Measurements from ENCODE around the gene GALNT14. TPM values are rescaled to one million over a fixed set of nuclear protein-coding genes. Genes with fewer than 3 reads are reported as not detected.

The GALNT14 gene
- total RNA-seq, 3 donors from 2014 or later = 0.75 TPM; not detected in 2

DNA sequence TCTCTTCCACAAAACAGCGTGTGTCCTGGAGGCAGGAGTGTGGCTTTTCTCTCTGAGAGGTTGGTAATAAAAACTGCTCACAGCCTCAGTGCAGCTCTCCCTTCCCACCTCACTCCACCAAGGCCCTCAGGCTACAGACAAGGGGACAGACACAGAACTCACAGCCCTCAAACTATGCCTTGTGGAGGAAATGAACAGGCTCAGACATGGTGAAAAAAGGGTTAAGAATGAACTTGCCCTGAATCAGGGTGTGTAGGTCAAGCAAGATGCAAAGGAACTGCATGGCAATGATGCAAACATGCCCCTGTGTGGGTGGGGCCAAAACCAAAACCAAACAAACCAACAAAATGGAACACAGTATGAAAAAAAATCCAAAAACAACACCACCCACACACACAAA, 125.8 kb downstream of the GALNT14 start:
- ATAC-seq = no peak
- no peak for DNase-seq
- TF ChIP-seq, protein P1, sequence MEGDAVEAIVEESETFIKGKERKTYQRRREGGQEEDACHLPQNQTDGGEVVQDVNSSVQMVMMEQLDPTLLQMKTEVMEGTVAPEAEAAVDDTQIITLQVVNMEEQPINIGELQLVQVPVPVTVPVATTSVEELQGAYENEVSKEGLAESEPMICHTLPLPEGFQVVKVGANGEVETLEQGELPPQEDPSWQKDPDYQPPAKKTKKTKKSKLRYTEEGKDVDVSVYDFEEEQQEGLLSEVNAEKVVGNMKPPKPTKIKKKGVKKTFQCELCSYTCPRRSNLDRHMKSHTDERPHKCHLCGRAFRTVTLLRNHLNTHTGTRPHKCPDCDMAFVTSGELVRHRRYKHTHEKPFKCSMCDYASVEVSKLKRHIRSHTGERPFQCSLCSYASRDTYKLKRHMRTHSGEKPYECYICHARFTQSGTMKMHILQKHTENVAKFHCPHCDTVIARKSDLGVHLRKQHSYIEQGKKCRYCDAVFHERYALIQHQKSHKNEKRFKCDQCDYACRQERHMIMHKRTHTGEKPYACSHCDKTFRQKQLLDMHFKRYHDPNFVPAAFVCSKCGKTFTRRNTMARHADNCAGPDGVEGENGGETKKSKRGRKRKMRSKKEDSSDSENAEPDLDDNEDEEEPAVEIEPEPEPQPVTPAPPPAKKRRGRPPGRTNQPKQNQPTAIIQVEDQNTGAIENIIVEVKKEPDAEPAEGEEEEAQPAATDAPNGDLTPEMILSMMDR (IDR thresholded peaks at IDR 0.05) = no peak
- Histone ChIP-seq H3K4me1 (ENCODE audit: low read depth) (no peaks in the 10 kb centered on the region), H3K36me3 (ENCODE audit: low read depth) (no peaks in the 10 kb centered on the region), H3K9me3 (no peaks in the 10 kb centered on the region), H3K4me3 (no peak overlapping the region)
- intact Hi-C loops (cut with DNase I, micrococcal nuclease) = no loop called here

DNA sequence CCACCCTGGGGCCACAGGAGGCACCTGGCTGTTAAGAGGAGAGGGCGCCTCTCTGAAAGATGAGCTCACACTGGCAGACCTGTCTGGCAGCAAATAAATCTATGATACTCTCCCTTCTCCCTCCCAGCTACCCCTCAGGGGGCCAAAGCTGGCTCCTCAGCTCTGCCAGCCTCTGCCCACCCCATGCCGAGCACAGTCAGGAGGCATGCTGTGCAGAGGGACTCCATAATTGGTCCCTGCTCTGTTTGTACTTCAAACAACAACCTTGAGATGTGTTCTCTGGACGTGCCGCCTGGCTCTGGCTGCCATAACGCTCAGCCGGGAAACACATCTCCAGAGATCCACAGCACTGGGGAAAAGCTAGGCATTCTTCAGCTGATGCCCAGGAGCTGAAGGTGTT, 126.7 kb downstream of the GALNT14 start:
- TF ChIP-seq, protein P1 (IDR thresholded peaks at IDR 0.05) = no peak
- ATAC-seq = no peak
- intact Hi-C loops (cut with DNase I, micrococcal nuclease) = no loop called here
- no peaks in the 10 kb centered on the region for H3K9me3 ChIP-seq
- H3K36me3 ChIP-seq (ENCODE audit: low read depth) = no peaks in the 10 kb centered on the region
- no peak for DNase-seq
- H3K4me1 ChIP-seq (ENCODE audit: low read depth) = no peaks in the 10 kb centered on the region
- no peak overlapping the region for H3K4me3 ChIP-seq

DNA sequence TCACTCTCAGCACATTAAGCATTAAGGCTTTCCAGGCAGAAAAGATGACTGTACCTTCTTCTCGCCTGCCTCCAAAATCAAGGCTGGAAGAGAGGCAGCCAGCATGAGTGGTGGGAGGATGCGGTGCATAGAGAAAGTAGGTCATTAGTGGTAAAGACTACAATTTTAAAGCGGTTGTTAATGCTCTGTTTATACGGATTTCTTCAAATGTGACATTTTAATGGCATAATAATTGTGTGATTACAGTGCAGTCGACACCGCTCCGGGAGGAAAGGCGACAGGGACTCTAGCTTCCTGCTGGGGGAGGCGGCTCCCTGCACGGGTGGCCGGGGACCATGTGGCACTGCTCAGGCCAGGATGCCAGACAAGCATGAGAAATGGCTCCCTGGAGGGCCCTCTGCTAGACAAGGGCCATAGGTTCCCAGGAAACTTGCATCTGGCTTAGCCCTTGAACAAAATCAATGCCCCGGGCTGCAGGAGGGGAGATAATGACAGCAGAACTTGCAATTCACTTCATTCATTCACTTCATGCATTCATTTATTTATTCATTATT, 129.6 kb downstream of the GALNT14 start:
- H3K36me3 ChIP-seq (ENCODE audit: low read depth) = no peaks in the 10 kb centered on the region
- intact Hi-C loops (cut with DNase I, micrococcal nuclease) = no loop called here
- TF ChIP-seq, protein P1 (IDR thresholded peaks at IDR 0.05) = no peak
- DNase-seq (no peak), ATAC-seq (no peak)
- no peaks in the 10 kb centered on the region for H3K9me3 ChIP-seq
- no peak overlapping the region for H3K4me3 ChIP-seq
- H3K4me1 ChIP-seq (ENCODE audit: low read depth) = no peaks in the 10 kb centered on the region

DNA sequence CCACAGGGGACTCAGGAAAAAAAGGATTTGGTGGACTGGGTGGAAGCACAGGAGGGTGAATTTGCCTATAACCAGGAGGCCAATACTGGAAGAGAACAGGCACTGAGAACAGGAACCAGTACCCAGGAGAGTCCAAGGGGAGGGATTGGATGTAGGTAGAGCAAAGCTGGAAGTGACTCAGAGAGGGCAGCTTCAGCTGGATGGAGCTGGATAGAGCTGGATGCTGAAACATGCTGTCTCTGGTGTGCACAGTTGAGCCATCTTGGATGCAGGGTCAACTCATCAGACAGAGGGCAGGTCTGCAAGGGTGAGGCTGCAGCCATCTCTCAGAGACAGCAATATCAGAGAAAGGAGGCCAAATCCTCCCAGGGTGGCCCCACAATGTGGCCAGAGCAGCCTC, 134.0 kb downstream of the GALNT14 start:
- ATAC-seq = no peak
- TF ChIP-seq, protein P1 (IDR thresholded peaks at IDR 0.05) = no peak
- intact Hi-C loops (cut with DNase I, micrococcal nuclease) = no loop called here

DNA sequence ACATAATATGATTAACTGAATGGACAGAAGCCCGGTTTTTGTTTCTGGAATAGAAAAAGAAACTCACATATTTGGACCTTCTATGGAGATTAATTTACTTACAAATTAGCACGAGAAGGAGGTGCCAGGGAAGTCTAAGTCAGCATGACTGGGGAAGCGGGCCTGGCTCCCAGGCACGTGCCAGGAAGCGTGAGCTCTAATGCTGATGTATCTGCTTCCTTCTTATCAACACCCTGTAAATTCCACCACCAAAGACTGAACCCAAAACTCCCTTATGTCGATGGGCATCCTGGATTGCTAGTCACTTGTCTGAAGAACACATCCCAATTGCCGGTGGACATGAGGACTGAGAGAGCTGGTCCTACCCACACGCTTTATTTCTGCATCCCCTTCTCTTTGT, 134.5 kb downstream of the GALNT14 start:
- H3K9me3 ChIP-seq = no peaks in the 10 kb centered on the region
- no peak for ATAC-seq
- no peak overlapping the region for H3K4me3 ChIP-seq
- H3K4me1 ChIP-seq (ENCODE audit: low read depth) = no peaks in the 10 kb centered on the region
- TF ChIP-seq, protein P1 (IDR thresholded peaks at IDR 0.05) = no peak
- intact Hi-C loops (cut with DNase I, micrococcal nuclease) = no loop called here
- peak in 1 of 3 donors; percentile 10 for DNase-seq
- no peaks in the 10 kb centered on the region for H3K36me3 ChIP-seq (ENCODE audit: low read depth)

More for the DNA sequence above, 134.0 kb downstream of the GALNT14 start:
- no peaks in the 10 kb centered on the region for H3K4me1 ChIP-seq (ENCODE audit: low read depth)
- no peaks in the 10 kb centered on the region for H3K36me3 ChIP-seq (ENCODE audit: low read depth)
- H3K9me3 ChIP-seq = no peaks in the 10 kb centered on the region
- H3K4me3 ChIP-seq = no peak overlapping the region
- DNase-seq = no peak

All from mucosa of descending colon (tissue), 3 donors.